HG02678 (cell line): ENCODE measurements around the gene SDHD.
A peak's percentile ranks its signal among the peaks of the same experiment; 100 is the strongest.
"Not testable (repeated sequence)": the region's sequence is repeated elsewhere in the genome, so short reads cannot be mapped to it uniquely, and the experiment has no call there.

ENCODE experiments used
- ATAC-seq: cut with Tn5 transposase; IDR thresholded peaks from one replicate; pipeline ENCODE4 v1.9.1; 2021; ENCODE audit warnings: mild to moderate bottlenecking, moderate library complexity; ENCODE audit not compliant: unreplicated experiment

The SDHD gene

DNA sequence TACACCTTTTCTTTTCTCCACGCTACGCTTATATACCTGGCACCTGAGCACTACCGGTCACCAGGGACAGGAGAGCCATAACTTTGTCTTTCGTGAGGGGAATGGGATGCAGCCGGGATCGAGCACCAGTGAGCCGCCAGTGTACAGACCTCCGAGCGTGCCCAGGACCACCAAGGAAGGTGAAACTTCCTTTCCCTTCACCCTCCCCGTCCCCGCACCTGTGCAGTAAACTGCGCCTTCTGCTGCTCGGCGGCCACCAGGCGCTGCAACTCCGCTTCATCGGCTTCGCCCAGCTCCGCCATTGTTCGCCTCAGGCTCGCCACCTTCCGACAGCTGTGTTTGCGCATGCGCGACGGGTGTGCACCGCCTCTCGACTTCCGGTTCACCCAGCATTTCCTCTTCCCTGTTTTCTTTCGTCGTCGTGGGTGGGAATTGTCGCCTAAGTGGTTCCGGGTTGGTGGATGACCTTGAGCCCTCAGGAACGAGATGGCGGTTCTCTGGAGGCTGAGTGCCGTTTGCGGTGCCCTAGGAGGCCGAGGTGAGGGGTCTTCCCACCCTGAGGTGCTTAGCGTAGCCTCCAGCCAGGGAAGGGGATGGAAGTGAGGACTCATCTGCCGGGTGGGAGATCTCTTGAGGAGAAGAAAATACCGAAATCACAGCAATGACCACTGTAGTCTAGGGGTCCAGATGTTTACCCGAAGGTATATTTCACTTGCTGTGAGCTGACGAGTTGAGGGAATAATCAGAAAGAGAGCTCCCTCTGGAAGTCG, at the start of gene SDHD, which contains the start of gene TIMM8B:
TSS of gene SDHD (plus strand) at position 452 of the 770 bp plus-strand sequence. CDS start at position 487, 35 bp downstream.
TSS of gene TIMM8B (minus strand) at position 335 of the 770 bp plus-strand sequence. CDS start at position 302, 33 bp downstream.
- ATAC-seq: peak; percentile 92

DNA sequence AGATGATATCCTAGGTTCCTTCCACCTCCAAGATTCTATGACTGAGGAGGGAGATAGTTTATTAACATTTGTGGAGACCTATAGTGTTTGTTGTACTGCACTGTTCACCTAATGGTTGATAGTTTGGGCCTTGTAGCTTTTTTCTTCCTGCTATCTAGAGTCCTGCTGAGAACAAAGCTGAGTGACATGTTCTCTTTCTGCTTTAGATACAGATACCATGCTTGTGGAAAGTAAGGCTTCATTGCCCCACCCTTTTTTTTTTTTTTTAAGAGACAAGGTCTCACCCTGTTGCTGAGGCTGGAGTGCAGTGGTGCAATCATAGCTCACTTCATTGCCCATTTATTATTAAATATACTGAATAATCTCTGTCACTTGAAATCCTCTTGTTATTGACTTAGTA, 49.1 kb upstream of the SDHD start:
- no peak for ATAC-seq

DNA sequence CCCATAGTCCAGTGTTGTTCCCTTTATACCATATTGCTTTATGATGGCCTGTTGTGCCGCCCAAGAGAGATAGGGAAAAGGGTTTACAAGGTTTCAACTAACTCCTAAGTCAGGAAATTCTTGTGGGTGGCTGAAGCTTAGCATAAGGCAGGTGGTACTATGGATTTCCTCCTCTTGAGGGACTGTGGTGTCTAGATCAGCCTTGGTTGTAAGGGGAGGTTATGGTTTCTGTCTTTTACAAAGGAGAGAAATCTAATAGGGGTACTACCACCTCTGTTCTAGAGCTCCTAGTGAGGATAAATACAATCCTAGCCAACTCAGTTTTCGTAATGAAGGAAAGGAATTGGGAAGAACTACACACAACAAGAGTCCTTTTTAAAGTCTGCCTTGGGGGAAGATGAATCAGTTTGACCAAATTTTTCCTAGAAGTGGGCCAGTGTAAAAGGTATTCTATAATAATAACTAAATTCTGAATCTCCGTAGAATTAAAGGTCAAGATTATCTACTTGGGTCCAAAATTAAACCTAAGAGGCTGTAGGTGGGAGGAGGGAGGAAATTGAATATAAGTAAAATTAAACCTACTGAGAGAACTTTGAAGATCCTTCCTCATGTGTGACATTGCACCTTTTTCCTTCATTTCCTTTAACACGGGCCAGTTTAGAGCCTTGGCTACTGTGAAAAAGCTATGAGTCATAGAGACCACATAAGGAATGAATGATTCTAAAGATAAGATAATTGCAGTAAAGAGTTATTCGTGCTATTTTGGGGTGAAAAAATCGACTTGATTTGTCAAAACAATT, 44.3 kb upstream of the SDHD start:
- ATAC-seq: no peak

DNA sequence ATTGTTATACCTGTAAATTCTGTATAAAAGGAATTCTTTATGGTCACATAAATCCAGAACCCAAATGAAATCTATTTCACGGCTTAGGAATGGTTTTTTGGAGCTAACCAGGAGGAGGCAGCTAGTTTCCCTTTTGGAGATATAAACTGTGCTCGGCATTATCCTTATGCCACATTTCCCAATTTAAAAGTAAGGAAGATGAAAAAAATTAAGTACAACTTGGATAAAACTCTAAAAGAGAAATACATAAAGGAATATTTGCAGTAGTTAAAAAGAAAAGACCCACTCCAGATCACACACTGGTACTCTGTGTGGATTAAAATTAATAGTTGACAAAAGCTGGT, 43.7 kb upstream of the SDHD start:
- no peak for ATAC-seq

DNA sequence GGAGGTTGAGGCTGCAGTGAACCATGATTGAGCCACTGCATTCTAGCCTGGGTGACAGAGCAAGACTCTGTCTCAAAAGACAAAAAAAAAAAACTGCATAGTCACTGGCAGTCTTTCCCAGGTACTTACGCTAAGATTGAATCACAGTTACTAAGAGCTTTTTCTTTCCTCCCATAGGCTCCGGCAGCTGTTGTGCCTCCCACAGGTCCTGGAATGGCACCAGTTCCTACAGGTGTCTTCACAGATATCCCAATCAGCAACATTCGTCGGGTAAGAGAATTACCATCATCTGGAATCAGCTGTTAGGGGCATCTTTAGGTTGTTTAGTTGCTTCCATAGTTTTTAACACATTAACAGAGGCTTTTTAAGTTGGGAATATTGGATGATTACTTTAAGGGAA, 41.7 kb upstream of the SDHD start:
- no peak for ATAC-seq

DNA sequence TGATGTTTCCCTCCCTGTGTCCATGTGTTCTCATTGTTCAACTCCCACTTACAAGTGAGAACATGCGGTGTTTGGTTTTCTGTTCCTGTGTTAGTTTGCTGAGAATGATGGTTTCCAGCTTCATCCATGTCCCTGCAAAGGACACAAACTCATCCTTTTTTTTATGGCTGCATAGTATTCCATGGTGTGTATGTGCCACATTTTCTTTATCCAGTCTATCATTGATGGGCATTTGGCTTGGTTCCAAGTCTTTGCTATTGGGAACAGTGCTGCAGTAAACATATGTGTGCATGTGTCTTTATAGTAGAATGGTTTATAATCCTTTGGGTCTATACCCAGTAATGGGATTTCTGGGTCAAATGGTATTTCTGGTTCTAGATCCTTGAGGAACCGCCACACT, 40.0 kb upstream of the SDHD start:
- not testable (repeated sequence) for ATAC-seq

DNA sequence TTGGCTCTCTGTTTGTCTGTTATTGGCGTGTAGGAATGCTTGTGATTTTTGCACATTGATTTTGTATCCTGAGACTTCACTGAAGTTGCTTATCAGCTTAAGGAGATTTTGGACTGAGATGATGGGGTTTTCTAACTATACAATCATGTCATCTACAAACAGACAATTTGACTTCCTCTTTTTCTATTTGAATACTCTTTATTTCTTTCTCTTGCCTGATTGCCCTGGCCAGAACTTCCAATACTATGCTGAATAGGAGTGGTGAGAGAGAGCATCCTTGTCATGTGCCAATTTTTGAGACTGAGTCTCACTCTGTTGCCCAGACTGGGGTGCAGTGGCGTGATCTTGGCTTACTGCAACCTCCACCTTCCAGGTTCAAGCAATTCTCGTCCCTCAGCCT, 38.4 kb upstream of the SDHD start:
- not testable (repeated sequence) for ATAC-seq

DNA sequence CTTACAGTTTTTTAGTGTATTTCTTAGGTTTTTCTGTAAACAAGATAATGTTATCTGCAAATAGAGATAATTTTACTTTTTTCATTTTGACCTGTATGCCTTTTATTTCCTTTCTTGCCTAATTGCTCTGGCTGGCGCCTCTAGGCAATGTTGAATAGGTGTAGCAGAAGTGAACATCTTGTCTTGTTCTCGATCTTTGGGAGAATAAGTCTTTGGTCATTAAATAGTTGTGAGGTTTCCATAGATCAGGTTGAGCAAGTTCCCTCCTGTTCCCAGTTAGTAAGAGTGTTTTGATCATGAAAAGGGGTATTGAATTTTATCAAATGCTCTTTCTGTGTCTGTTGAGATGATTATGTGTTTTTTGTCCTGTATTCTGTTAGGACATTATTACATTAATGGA, 36.9 kb upstream of the SDHD start:
- ATAC-seq: no peak

DNA sequence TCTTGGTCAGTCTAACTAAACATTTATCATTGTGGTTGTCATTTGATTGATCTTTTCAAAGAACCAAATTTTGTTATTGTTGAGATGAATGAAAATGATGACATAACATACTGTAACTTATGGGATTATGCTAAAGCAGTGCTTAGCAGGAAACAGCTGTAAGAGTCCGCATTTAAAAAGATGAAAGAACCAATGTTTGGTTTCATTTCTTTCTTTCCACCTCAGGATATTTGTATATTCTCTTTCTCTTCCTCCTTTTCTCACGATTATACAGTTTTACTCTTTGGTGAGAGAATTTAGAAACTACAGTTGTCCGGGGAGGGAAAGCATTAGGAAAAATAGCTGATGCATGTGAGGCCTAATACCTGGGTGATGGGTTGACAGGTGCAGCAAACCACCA, 36.0 kb upstream of the SDHD start:
- peak; percentile 93 for ATAC-seq

DNA sequence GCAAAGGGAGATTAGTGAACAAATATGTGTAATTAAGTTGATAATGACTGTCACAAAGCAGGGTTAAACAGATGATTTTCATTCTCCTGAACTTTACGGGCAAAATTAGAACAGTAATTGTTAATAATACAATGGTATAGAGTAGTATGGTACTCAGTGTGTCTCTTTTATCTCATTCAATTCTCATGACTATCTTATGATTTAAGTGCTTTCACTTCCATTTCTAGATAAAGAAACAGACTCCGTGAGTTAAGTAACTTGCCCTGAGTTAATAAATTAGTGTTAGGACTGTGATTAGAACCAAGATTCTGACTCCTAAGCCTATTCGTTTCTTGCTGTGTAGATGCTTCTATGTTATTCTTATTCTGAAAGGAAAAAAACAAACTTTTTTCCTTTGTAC, 34.9 kb upstream of the SDHD start:
- ATAC-seq: no peak

DNA sequence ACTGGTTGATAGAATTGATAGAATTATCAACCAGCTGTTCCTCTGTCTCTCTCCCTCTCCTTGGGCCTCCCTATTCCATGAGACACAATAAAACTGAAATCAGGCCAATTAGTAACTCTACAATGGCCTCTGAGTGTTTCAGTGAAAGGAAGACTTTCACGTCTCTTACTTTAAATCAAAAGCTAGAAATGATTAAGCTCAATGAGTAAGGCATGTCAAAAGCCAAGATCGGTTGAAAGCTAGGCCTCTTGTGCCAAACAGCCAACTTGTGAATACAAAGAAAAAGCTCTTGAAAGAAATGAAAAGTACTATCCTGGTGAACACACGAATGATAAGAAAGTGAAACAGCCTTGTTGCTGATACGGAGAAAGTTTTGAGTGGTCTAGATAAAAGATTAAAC, 29.5 kb upstream of the SDHD start:
- no peak for ATAC-seq

DNA sequence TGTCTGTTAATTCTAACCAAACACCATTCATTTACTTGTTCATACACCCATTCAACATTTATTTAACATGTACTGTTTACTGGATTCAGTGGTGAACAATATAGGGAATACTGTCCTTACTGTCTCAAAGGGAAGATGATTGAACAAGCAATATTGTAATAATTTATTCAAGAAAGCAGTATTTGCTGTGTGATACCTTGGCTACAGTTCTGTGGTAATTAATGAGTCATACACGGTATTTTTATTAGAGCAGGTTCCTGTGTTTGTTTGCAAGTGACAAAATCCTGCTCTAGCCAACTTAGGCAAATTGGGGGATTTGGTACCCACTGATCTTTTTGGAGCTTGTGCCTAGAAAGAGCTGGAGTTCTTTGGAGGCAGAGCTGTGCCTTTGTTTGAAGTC, 28.6 kb upstream of the SDHD start:
- ATAC-seq: no peak

DNA sequence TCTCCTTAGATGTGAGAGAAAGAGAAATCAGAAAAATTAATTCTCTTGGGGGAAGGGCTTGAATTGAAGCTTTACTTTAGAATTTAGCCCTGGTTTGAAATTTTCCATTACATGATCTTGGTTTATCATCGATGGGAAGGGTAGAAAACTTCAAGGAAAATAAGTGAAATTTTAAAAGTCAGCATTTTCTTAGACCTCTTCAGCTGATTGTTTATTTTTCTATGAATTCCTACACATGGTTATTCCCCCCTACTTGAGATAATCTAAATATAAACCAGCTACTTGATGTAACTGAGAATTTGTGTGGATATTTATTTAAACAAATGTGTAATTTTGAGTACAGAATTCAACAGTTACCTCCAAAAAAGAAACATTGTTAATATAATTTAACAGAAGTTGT, 23.8 kb upstream of the SDHD start:
- ATAC-seq: no peak

DNA sequence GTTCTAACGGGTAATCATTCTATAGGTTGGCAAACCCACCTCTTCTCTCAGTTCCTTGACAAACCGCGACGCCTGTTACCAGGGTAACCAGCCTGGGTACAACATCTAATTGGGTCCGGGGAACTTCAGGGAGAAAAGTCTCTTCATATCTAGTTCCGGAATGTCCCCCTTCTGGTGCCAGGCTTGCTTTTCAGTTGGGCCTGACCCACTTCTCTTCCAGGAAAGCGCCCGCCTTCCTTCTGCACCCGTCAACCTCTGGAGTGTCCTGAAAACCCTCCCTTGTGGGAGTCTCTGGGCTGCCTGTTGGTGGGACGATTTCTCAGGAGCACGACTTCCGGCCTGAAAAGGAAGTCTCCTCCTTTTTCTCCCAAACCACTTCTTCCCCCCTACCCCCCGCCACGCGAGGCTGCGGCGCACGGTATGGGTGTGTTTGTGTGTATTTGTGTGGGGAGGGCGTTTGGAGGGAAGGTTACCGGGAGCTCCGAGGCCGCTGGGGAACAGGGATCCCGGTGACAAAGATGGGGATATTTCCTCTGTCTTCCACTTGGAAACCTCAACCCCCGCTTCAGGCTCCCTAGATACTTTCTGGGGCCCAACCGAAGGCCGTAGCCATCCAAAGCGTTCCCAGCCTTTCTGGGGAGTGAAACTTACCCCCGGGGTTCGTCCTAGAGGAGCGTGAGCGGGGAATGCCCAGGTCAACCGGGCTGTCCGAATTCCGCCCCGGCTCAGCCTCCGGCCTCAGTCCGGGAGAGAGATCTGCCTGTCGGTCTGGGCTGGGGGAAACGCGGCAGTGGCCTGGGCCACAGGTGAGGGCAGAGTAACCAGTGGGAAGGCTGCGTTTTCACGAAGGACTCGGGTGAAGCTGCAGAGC, 12.5 kb upstream of the SDHD start, which contains the start of the genes NKAPD1 and PIH1D2:
TSS of gene NKAPD1 (plus strand) at position 359 of the 871 bp plus-strand sequence. CDS start 1,276 bp downstream, outside the sequence.
TSS of gene PIH1D2 (minus strand) at position 77 of the 871 bp plus-strand sequence. CDS start 843 bp downstream, outside the sequence.
- ATAC-seq: peak; percentile 89

DNA sequence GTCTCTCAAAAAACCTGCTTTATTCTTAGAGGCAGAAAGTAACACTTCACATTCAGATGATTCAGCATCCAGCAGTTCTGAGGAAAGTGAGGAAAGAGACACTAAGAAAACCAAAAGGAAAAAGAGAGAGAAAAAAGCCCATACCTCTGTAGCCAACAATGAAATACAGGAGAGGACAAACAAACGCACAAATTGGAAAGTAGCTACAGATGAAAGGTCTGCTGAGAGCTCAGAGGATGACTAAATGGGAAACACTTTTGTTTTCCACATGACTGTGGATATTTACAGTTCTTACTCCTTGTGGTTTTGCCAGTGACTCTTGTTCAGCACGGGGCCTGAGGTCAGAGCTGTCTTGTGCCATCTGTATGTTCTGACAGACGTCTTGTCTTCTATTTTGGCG, 3.9 kb upstream of the SDHD start:
- no peak for ATAC-seq

DNA sequence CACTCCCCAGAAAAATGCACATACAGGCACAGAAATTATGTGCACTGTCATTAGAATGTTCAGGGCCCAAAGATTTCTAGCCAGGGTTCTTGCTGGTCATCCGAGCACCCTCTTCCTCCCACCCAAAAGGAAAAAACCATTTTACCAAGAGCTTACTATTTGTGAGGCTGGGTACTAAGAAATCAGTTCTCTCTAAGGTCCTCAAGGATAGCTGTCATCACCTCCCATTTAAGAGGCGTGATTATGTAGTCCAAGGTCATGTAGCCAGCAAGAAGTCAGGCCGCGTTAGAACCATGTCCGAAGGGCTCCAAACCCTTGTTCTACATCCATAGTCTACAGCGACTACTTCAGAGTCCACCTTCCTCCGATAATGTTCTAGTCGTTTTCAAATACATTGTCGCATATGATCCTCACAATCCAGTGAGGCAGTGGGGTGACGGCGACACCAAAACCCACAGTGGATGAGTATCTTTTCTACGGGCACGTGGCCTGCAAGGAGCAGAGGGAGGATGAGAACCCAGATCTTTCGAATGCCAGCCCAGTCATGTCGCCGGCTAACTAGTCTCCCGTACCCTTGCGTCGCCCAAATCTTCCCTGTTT, 751 bp upstream of the SDHD start:
- peak; percentile 24 for ATAC-seq

DNA sequence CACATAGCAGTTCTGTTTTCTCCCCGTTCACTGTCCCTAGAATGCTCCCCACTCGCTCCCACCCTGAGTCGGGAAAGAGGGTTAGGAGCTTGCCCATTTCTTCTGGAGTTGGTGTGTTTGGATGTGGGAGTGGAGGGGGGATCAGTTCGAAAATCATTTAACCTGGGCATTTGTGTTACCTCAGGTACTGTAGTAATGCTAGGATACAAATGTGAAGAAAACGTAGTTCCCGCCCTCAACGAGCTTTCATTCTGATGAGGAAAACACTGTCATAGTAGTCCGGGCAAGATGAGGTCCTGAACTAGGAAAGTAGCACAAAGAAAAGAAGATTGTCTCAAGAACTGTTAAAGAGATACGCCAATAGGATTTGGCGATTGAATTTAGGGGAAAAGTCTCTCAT, 539 bp downstream of the SDHD start:
- no peak for ATAC-seq

DNA sequence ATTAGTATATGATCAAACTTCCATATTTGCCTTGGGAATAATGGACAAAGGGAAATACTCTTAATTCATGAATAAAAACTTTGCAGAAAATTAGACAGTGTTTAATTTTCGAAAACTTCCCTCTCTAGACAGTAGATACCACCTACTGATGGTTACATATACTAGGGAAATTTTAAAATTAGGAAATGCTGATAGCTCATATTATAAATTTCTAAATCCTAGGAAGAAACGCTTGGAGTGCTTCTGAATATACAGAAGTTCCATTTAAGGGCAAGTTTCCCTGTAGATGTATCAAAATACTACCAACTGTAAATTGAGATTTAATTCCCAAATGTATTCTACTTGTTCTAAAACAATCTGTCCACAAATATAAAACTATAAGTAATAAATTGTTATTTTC, 8.6 kb downstream of the SDHD start:
- ATAC-seq: not testable (repeated sequence)

DNA sequence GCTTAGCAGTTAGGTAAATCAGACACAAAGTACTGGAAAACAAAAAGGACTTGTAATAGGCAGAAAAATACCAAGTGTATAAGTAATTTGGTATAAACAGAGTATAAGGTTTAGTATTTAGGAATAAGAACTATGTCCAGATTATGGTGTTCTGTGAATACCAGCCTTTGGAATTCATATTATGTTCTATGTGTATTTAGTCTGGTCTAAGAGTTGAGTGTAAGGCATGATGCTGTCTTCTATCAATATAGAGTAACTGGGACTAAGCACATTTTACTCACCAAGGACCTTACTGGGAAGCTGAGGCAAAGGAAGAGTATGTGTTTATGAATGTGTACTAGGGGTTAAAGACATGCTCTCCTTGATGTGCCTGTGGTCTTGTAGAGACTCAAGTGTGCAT, 9.5 kb downstream of the SDHD start:
- no peak for ATAC-seq

DNA sequence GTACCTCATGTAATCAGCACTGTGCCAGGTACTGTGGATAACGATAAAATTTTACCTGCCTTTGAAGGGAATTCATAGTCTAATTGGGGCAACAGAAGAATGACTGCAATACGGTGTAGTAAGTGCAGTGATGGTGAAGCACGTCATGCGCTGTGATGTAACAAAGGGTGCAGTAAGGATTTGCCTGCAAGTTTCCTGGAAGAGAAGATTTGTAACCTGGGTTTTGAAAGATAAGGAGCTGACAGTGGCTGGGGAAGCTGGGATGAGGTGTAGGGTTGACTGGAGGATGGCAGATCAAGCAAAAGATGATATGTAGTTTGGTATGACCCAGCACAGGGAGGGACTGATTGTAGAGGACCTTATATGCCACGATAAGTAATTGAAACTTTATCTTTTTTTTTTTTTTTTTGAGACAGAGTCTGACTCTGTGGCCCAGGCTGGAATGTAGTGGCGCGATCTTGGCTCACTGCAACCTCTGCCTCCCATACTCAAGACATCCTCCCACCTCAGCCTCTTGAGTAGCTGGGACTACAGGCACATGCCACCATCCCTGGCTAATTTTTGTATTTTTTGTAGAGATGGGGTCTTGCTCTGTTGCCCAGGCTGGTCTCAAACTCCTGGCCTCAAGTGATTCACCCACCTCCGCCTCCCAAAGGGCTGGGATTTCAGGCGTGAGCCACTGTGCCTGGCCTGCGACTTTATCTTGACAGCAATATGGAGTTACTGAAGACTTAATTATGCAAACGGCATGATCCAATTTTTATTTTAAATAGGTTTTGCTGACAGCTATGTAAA, 11.3 kb downstream of the SDHD start:
- no peak for ATAC-seq
